HepG2 (cell line): ENCODE measurements around the gene GBX1.

Source experiments
- DR1 ChIP-seq: sonication (generic); formaldehyde crosslinking; IDR thresholded peaks from 2 replicates; pipeline ENCODE4 v1.8.0; 2021; ENCODE audit warnings: mild to moderate bottlenecking, missing genetic modification reagents, inconsistent platforms
- EZH2 ChIP-seq: conservative IDR thresholded peaks from 2 replicates; pipeline ENCODE4 v1.6.1; 2012; ENCODE audit warnings: mild to moderate bottlenecking, low read depth, low read length, moderate library complexity
- KMT2A ChIP-seq: sonication (generic); formaldehyde crosslinking; IDR thresholded peaks from 2 replicates; pipeline ENCODE4 v1.4.0; 2020; ENCODE audit warnings: missing genetic modification reagents
- MYPOP ChIP-seq: sonication (generic); formaldehyde crosslinking; IDR thresholded peaks from 2 replicates; pipeline ENCODE4 v1.8.1; 2023; ENCODE audit warnings: mild to moderate bottlenecking, moderate library complexity, missing genetic modification reagents
- NR1H2 ChIP-seq: sonication (generic); formaldehyde crosslinking; IDR thresholded peaks from 2 replicates; pipeline ENCODE4 v1.8.1; 2022; ENCODE audit warnings: low read depth, missing genetic modification reagents, borderline replicate concordance
- REST ChIP-seq, 2 experiments: IDR thresholded peaks; 2 replicates each; pipeline ENCODE4 v1.6.1; 2011 to 2012; ENCODE audit warnings: low read length in 2 of 2, borderline replicate concordance in 1 of 2, low read depth in 1 of 2, mild to moderate bottlenecking in 1 of 2, moderate library complexity in 1 of 2
- SMARCC2 ChIP-seq: fragments of 450-650 bp; IDR thresholded peaks from 2 replicates; pipeline ENCODE4 v1.6.1; 2017; ENCODE audit warnings: antibody characterized with exemption, mild to moderate bottlenecking
- TF ChIP-seq, protein P1 (sequence below): sonication (generic); formaldehyde crosslinking; IDR thresholded peaks from 2 replicates; pipeline ENCODE4 v1.8.1; 2023; ENCODE audit warnings: missing genetic modification reagents, inconsistent platforms, borderline replicate concordance

DNA sequence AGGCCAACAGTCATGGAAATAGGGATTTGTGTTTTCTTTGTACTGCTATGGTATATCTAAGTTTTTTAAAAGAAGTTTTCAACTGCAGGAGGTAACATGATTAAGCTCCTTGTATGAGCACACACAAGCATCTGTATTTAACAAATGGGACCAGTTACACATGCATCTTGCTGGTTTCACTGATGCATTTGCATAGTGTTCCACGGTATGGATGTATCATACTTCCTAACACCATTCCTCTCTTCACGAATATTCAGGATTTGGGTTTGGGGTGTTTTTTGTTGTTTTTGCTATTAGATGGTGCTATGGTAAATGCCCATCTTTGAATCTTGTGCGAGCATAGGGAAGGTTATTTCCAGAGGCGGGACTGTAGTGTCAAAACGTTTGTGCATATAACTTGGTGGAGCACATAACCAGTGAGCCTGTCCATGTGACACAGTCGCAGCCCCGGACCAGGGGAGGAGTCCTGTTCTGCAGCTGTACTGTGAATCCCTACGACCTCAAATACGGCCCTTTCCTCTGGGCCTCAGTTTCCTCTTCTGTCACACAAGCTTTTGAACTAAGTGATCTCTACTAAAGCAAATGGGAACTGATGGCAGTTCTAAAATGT lies 40.9 kb upstream of the GBX1 start:
- TF ChIP-seq NR1H2 (CRISPR knock-in tag) (no peak), SMARCC2 (no peak), REST (IDR thresholded peaks at IDR 0.05; ENCODE audit: borderline replicate concordance in 1 of 2, low read depth in 1 of 2, low read length in 2 of 2) (no peak), DR1 (CRISPR knock-in tag) (no peak), MYPOP (CRISPR knock-in tag) (no peak), EZH2 (no peak), KMT2A (CRISPR knock-in tag) (no peak)
- TF ChIP-seq, protein P1, sequence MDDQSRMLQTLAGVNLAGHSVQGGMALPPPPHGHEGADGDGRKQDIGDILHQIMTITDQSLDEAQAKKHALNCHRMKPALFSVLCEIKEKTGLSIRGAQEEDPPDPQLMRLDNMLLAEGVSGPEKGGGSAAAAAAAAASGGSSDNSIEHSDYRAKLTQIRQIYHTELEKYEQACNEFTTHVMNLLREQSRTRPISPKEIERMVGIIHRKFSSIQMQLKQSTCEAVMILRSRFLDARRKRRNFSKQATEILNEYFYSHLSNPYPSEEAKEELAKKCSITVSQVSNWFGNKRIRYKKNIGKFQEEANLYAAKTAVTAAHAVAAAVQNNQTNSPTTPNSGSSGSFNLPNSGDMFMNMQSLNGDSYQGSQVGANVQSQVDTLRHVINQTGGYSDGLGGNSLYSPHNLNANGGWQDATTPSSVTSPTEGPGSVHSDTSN (CRISPR knock-in tag) = no peak
